Left renal pelvis (tissue), 4 donors: ENCODE results near the gene CEBPZ. TPM values are rescaled to one million over a fixed set of nuclear protein-coding genes. Genes with fewer than 3 reads are reported as not detected.
A peak's percentile ranks its signal among the peaks of the same experiment; 100 is the strongest.
"Not testable (repeated sequence)": the region's sequence is repeated elsewhere in the genome, so short reads cannot be mapped to it uniquely, and the experiment has no call there.

Source experiments
- DNase-seq, 4 donors: peaks; one replicate each; pipeline ENCODE4 v3.0.0-alpha.2; 2013; ENCODE audit warnings: low read depth in 4 of 4, low spot score in 3 of 4
- polyA plus RNA-seq, 4 donors: library from polyadenylated mRNA; unstranded; fragments of 120-200 nt; gene quantifications; one replicate each; pipeline ENCODE4 v1.2.1, GENCODE V29; 2013; ENCODE audit not compliant: insufficient read length in 4 of 4

Gene CEBPZ
- polyA plus RNA-seq, 4 donors, result 49.3 to 88.1 (median 79.8) TPM

GRCh38 chr2:37223131-37223530 lies 8.3 kb downstream of the CEBPZ start:
- DNase-seq, result no peak

- no peak for DNase-seq
Observed at GRCh38 chr2:37219046-37219445, 12.3 kb downstream of the CEBPZ start.

GRCh38 chr2:37215250-37215649 lies 16.1 kb downstream of the CEBPZ start:
- no peak for DNase-seq

GRCh38 chr2:37211939-37212338 lies 19.5 kb downstream of the CEBPZ start:
- no peak for DNase-seq

- DNase-seq, result no peak
Observed at GRCh38 chr2:37211212-37211611, 20.2 kb downstream of the CEBPZ start.

GRCh38 chr2:37206760-37207159 lies 24.6 kb downstream of the CEBPZ start:
- DNase-seq, result not testable (repeated sequence)

GRCh38 chr2:37205689-37206341 lies 25.6 kb downstream of the CEBPZ start:
- DNase-seq, result no peak

GRCh38 chr2:37205071-37205661 lies 26.2 kb downstream of the CEBPZ start:
- DNase-seq, result not testable (repeated sequence)

- no peak for DNase-seq
Observed at GRCh38 chr2:37203708-37204107, 27.7 kb downstream of the CEBPZ start.

GRCh38 chr2:37201766-37202165 lies 29.6 kb downstream of the CEBPZ start:
- DNase-seq, result no peak

GRCh38 chr2:37201208-37201607 lies 30.2 kb downstream of the CEBPZ start:
- no peak for DNase-seq

GRCh38 chr2:37198681-37199065 lies 32.7 kb downstream of the CEBPZ start:
- no peak for DNase-seq

- peak; percentile 75 to 82 (median 78) for DNase-seq
Observed at GRCh38 chr2:37196320-37197195, 34.8 kb downstream of the CEBPZ start, which contains the start of gene CEBPZOS. CEBPZOS (plus strand) TSS chr2:37196496; CDS start chr2:37199705, 3,209 bp downstream.

- DNase-seq, result not testable (repeated sequence)
Observed at GRCh38 chr2:37195862-37196319, 35.5 kb downstream of the CEBPZ start.

- no peak for DNase-seq
Observed at GRCh38 chr2:37192551-37192950, 38.8 kb downstream of the CEBPZ start.

- no peak for DNase-seq
Observed at GRCh38 chr2:37191747-37192146, 39.6 kb downstream of the CEBPZ start.

- DNase-seq, result no peak
Observed at GRCh38 chr2:37191253-37191652, 40.1 kb downstream of the CEBPZ start.

- DNase-seq, result no peak
Observed at GRCh38 chr2:37190290-37190689, 41.1 kb downstream of the CEBPZ start.

- DNase-seq, result no peak
Observed at GRCh38 chr2:37189452-37190153, 41.8 kb downstream of the CEBPZ start.

- no peak for DNase-seq
Observed at GRCh38 chr2:37188570-37188969, 42.8 kb downstream of the CEBPZ start, which contains the start of gene SULT6B1. SULT6B1 (minus strand) TSS chr2:37188670; CDS start chr2:37188640, 30 bp downstream.
